PC-3 (cell line): ENCODE results near the gene ISOC1.

Source experiments
- CTCF ChIP-seq: fragments of 300-600 bp; sonication (generic); conservative IDR thresholded peaks from 2 replicates; pipeline ENCODE4 v1.5.1; 2017; ENCODE audit warnings: antibody characterized with exemption, low read depth, mild to moderate bottlenecking, low read length
- EZH2 ChIP-seq: fragments of 300-600 bp; sonication (generic); IDR thresholded peaks from one replicate; pipeline ENCODE4 v1.6.1; 2017; ENCODE audit warnings: antibody characterized with exemption, mild to moderate bottlenecking, low read length; ENCODE audit not compliant: unreplicated experiment

GRCh38 chr5:129118826-129119225 is 24.3 kb downstream of the ISOC1 start:
- TF ChIP-seq CTCF (no peak), EZH2 (no peak)
